PC-3 (cell line): ENCODE measurements around the gene FHIP2A. TPM values are rescaled to one million over a fixed set of nuclear protein-coding genes. Genes with fewer than 3 reads are reported as not detected.

Experiments used
- ATAC-seq: fragments of 200-7000 bp; cut with Tn5 transposase; 2 replicates; pipeline ENCODE4 v1.9.1; 2020; ENCODE audit warnings: mild to moderate bottlenecking, moderate library complexity
- BruUV-seq: library from RNA; stranded (reverse); fragments of 400-500 nt; replicated peaks from 2 replicates; lab custom pipeline; 2021; lab: Mats Ljungman, UMichigan
- CTCF ChIA-PET: fragments of 300-600 bp; sonication (Branson Sonifier 250); formaldehyde crosslinking; loops from one replicate; lab custom pipeline; 2022; ENCODE audit warnings: antibody characterized with exemption; lab: Charles Lee
- POLR2A ChIA-PET: fragments of 300-600 bp; sonication (Branson Sonifier 250); formaldehyde crosslinking; loops from one replicate; lab custom pipeline; 2022; ENCODE audit warnings: antibody characterized with exemption; ENCODE audit not compliant: unreplicated experiment; lab: Charles Lee
- DNase-seq: peaks from one replicate; pipeline ENCODE4 v3.0.0-alpha.2; 2015
- H2AFZ ChIP-seq: fragments of 300-600 bp; sonication (generic); 2 replicates; pipeline ENCODE4 v1.6.0; 2016; ENCODE audit warnings: antibody characterized with exemption, low read length
- H3F3A ChIP-seq: fragments of 300-600 bp; sonication (generic); one replicate; pipeline ENCODE4 v1.6.0; 2017; ENCODE audit warnings: antibody characterized with exemption, low read length, control low read depth, mild to moderate bottlenecking; ENCODE audit not compliant: unreplicated experiment
- H3K27ac ChIP-seq: fragments of 300-600 bp; sonication (generic); 2 replicates; pipeline ENCODE4 v1.5.1; 2016; ENCODE audit warnings: mild to moderate bottlenecking, low read length
- H3K27me3 ChIP-seq: fragments of 300-600 bp; sonication (generic); 2 replicates; pipeline ENCODE4 v1.6.1; 2016; ENCODE audit warnings: low read length, mixed read lengths
- H3K36me3 ChIP-seq: fragments of 300-600 bp; sonication (generic); 2 replicates; pipeline ENCODE4 v1.6.1; 2016; ENCODE audit warnings: low read depth, mixed run types, low read length, mixed read lengths
- H3K4me1 ChIP-seq: fragments of 300-600 bp; sonication (generic); 2 replicates; pipeline ENCODE4 v1.5.1; 2016; ENCODE audit warnings: low read length; ENCODE audit not compliant: insufficient read depth
- H3K4me2 ChIP-seq: fragments of 300-600 bp; sonication (generic); 2 replicates; pipeline ENCODE4 v1.6.0; 2016; ENCODE audit warnings: low read length
- H3K4me3 ChIP-seq: fragments of 300-600 bp; sonication (generic); 2 replicates; pipeline ENCODE4 v1.5.1; 2016; ENCODE audit warnings: mild to moderate bottlenecking, low read length, mixed read lengths
- H3K79me2 ChIP-seq: fragments of 300-600 bp; sonication (generic); 2 replicates; pipeline ENCODE4 v1.6.1; 2017; ENCODE audit warnings: low read length, mixed read lengths
- H3K9ac ChIP-seq: fragments of 300-600 bp; sonication (generic); 2 replicates; pipeline ENCODE4 v1.6.0; 2016; ENCODE audit warnings: mild to moderate bottlenecking, low read length
- H3K9me2 ChIP-seq: fragments of 300-600 bp; sonication (generic); replicated peaks from 2 replicates; pipeline ENCODE4 v1.6.1; 2016; ENCODE audit warnings: mixed run types, low read length, mixed read lengths
- H3K9me3 ChIP-seq: fragments of 300-600 bp; sonication (generic); 2 replicates; pipeline ENCODE4 v1.6.1; 2016; ENCODE audit warnings: low read length, mixed read lengths
- H4K20me1 ChIP-seq: fragments of 300-600 bp; sonication (generic); 2 replicates; pipeline ENCODE4 v1.6.1; 2016; ENCODE audit warnings: low read length, mixed read lengths
- EZH2 ChIP-seq: fragments of 300-600 bp; sonication (generic); IDR thresholded peaks from one replicate; pipeline ENCODE4 v1.6.1; 2017; ENCODE audit warnings: antibody characterized with exemption, mild to moderate bottlenecking, low read length; ENCODE audit not compliant: unreplicated experiment
- EZH2phosphoT487 ChIP-seq: fragments of 300-600 bp; sonication (generic); IDR thresholded peaks from 2 replicates; pipeline ENCODE4 v1.6.1; 2018; ENCODE audit warnings: mild to moderate bottlenecking, antibody characterized with exemption, low read length, borderline replicate concordance
- intact Hi-C: fragments of 100-400 bp; cut with micrococcal nuclease; formaldehyde crosslinking; loops from 2 replicates; pipeline ENCODE4 v1.9.0; 2023
- total RNA-seq: library from RNA; depleted of rRNA; stranded (reverse); fragments of >200 nt; gene quantifications from 2 replicates; pipeline ENCODE4 v1.2.3, GENCODE V29; 2014
- TF ChIP-seq, protein P1 (sequence below): fragments of 300-600 bp; sonication (generic); conservative IDR thresholded peaks from 2 replicates; pipeline ENCODE4 v1.5.1; 2017; ENCODE audit warnings: antibody characterized with exemption, low read depth, mild to moderate bottlenecking, low read length

The FHIP2A gene
- total RNA-seq, 1 experiment from 2014 or later: 3.7 TPM

DNA sequence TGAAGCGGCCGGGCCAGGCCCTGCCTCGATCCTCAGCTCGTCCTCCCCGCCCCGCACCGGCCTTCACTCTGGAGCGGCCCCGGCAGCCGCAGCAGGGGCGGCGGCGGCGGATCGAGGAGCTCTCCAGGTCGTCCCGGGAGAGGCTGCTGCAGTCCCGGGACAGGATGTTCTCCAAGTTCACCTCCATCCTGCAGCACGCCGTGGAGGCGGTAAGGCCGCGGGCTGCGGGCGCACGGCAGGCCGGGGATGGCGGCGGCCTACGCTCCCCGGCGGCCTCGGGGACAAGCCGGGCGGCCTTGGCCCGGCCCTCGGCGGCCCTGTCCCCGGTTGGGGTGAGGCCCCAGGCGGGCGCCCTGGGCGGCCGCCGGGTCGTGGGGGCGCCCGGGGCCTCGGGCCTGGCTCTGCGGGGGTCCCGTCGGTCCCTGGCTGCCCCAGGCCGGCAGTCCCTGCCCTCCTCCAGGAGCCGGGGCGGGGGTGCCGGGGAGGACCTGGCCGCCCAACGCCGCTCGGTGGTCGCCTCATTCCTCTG lies 399 bp downstream of the FHIP2A start:
- no peaks in the 10 kb centered on the region for H3K9me3 ChIP-seq
- ChIA-PET POLR2A (no interaction called here), CTCF (interaction anchor here (0.5 to 1.4 kb wide), 4 partner anchors 50 to 351 kb away, joined by 3 to 5 read pairs (median 4); no protein-coding TSS in a partner anchor)
- no peaks in the 10 kb centered on the region for H3F3A ChIP-seq
- no peaks in the 10 kb centered on the region for H3K9me2 ChIP-seq
- DNase-seq (no peak), ATAC-seq (peak; percentile 50)
- peak overlapping the region; percentile 76 for H2AFZ ChIP-seq
- TF ChIP-seq, protein P1, sequence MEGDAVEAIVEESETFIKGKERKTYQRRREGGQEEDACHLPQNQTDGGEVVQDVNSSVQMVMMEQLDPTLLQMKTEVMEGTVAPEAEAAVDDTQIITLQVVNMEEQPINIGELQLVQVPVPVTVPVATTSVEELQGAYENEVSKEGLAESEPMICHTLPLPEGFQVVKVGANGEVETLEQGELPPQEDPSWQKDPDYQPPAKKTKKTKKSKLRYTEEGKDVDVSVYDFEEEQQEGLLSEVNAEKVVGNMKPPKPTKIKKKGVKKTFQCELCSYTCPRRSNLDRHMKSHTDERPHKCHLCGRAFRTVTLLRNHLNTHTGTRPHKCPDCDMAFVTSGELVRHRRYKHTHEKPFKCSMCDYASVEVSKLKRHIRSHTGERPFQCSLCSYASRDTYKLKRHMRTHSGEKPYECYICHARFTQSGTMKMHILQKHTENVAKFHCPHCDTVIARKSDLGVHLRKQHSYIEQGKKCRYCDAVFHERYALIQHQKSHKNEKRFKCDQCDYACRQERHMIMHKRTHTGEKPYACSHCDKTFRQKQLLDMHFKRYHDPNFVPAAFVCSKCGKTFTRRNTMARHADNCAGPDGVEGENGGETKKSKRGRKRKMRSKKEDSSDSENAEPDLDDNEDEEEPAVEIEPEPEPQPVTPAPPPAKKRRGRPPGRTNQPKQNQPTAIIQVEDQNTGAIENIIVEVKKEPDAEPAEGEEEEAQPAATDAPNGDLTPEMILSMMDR: no peak
- no peak for TF ChIP-seq EZH2phosphoT487
- no peak for TF ChIP-seq EZH2
- H3K4me1 ChIP-seq: peaks cover 25% of the 10 kb centered on the region
- H4K20me1 ChIP-seq: no peaks in the 10 kb centered on the region
- H3K4me3 ChIP-seq: peak overlapping the region; percentile 99
- H3K79me2 ChIP-seq: peaks cover 48% of the 10 kb centered on the region
- peak overlapping the region; percentile 88 for H3K9ac ChIP-seq
- no peaks in the 10 kb centered on the region for H3K27me3 ChIP-seq
- H3K27ac ChIP-seq: peak overlapping the region; percentile 79; the same call in 1 of the 2 replicates
- H3K36me3 ChIP-seq: no peaks in the 10 kb centered on the region
- H3K4me2 ChIP-seq: peak overlapping the region; percentile 96
- BruUV-seq: no TSS peak
- intact Hi-C loops: loop anchor here (2.0 to 5.0 kb wide), 2 partner anchors 35 to 41 kb away; no protein-coding TSS in a partner anchor

DNA sequence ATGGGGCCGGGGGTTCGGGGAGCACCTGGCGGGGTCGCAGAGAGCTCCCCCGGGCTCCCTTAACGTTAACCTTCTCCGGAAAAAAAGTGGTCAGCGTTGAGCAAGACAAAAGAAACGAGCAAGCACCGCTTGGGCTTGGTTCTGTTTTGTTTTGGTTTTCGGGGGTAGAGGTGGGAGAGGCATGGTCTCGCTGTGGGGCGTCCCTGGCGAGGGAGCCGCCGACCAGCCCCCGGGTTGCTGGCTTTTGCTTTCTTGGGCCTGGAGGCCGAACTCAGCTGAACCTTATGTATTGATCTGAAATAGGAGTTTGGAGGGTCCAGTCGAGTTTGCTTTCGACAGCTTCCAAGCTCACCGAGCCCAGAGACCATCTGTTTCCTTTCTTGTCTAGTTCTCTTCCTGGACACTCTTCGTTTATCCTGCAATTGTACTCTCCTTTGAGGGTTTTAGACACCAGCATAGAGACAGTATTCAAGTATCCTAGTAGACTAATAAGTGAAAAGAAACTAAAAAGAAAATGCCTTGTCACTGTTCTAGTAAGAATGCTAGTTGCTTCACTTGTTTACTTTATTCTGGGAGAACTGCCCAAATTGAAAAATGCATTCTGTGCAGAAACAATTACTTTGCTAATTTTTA lies 980 bp downstream of the FHIP2A start:
- Histone ChIP-seq H4K20me1 (no peaks in the 10 kb centered on the region), H3K9me2 (no peaks in the 10 kb centered on the region), H2AFZ (peak overlapping the region; percentile 74), H3K9ac (peak overlapping the region; percentile 88), H3K9me3 (no peaks in the 10 kb centered on the region), H3K79me2 (peaks cover 52% of the 10 kb centered on the region), H3K4me2 (peak overlapping the region; percentile 96), H3K27ac (peak overlapping the region; percentile 79), H3K36me3 (no peaks in the 10 kb centered on the region), H3F3A (no peaks in the 10 kb centered on the region), H3K27me3 (no peaks in the 10 kb centered on the region), H3K4me1 (peaks cover 25% of the 10 kb centered on the region), H3K4me3 (peak overlapping the region; percentile 99)
- ATAC-seq: peak; percentile 8
- TF ChIP-seq, protein P1: no peak
- no peak for TF ChIP-seq EZH2phosphoT487
- no peak for TF ChIP-seq EZH2
- ChIA-PET CTCF (interaction anchor here (0.6 to 1.4 kb wide), 3 partner anchors 50 to 304 kb away, joined by 3 to 5 read pairs (median 4); no protein-coding TSS in a partner anchor), POLR2A (no interaction called here)
- BruUV-seq: TSS peak; percentile 95
- intact Hi-C loops: loop anchor here (5.0 kb wide), 1 partner anchor 35 kb away; no protein-coding TSS in a partner anchor
- DNase-seq: peak; percentile 13
